GM06990 (cell line): ENCODE data around the gene GFOD1.

Experiments
- DNase-seq: peaks from one replicate; pipeline ENCODE4 v3.0.0-alpha.2; 2011; ENCODE audit not compliant: insufficient read length; ENCODE audit errors: extremely low read depth
- H3K27me3 ChIP-seq: replicated peaks from 2 replicates; pipeline ENCODE4 v1.6.0; 2011; ENCODE audit warnings: low read length; ENCODE audit not compliant: control insufficient read depth, insufficient read depth
- H3K36me3 ChIP-seq: 2 replicates; pipeline ENCODE4 v1.5.1; 2011; ENCODE audit warnings: low read length; ENCODE audit not compliant: control insufficient read depth, insufficient read depth
- H3K4me3 ChIP-seq: replicated peaks from 2 replicates; pipeline ENCODE4 v1.5.1; 2011; ENCODE audit warnings: low read depth, mild to moderate bottlenecking, control low read depth, low read length
- TF ChIP-seq, protein P1 (sequence below): IDR thresholded peaks from 2 replicates; pipeline ENCODE4 v1.5.1; 2011; ENCODE audit warnings: low read length, control low read depth, mild to moderate bottlenecking, inconsistent platforms; ENCODE audit not compliant: insufficient read depth, poor library complexity, severe bottlenecking

The GFOD1 gene

DNA sequence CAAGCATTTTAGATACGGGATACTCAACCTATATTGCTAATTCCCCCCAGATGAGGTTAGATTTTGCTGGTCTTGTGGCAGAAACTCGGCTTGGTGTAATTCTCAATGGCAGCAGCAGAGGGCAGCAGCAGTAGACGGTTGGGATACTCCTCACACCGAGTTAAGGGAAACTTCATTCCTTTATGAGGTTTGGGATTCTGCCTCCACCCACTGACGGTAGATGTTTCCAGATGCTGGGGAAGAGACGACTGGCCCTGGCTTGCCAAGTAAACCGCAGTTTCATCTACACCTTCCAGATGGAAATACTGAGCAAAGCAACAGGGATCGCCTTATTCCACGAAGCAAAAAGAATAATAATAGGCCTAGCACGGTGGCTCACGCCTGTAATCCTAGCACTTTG is 150.8 kb downstream of the GFOD1 start:
- TF ChIP-seq, protein P1, sequence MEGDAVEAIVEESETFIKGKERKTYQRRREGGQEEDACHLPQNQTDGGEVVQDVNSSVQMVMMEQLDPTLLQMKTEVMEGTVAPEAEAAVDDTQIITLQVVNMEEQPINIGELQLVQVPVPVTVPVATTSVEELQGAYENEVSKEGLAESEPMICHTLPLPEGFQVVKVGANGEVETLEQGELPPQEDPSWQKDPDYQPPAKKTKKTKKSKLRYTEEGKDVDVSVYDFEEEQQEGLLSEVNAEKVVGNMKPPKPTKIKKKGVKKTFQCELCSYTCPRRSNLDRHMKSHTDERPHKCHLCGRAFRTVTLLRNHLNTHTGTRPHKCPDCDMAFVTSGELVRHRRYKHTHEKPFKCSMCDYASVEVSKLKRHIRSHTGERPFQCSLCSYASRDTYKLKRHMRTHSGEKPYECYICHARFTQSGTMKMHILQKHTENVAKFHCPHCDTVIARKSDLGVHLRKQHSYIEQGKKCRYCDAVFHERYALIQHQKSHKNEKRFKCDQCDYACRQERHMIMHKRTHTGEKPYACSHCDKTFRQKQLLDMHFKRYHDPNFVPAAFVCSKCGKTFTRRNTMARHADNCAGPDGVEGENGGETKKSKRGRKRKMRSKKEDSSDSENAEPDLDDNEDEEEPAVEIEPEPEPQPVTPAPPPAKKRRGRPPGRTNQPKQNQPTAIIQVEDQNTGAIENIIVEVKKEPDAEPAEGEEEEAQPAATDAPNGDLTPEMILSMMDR = peak; percentile 86
- no peaks in the 10 kb centered on the region for H3K36me3 ChIP-seq
- no peaks in the 10 kb centered on the region for H3K27me3 ChIP-seq
- peak; percentile 34 for DNase-seq
- H3K4me3 ChIP-seq = no peak overlapping the region

DNA sequence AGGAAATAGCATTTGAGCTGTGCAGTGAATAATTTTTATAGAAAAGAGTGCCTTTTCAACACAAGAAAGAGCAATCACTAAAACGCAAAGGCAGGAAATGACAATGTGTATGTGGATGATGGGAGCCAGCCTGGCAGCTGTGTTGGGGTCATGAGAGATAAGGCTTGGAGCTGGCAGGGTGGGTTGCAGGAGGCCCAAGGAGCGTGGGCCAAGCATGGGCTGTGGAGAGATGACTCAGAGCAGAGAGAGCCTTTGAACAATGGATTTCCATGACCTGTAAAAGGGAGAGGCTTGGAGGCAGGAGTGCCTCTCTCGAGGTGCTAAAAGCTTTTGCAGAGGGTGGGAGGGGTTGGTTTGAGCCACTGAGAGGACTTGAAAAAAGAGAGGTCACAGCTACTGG is 152.4 kb downstream of the GFOD1 start:
- Histone ChIP-seq H3K27me3 (no peaks in the 10 kb centered on the region), H3K4me3 (no peak overlapping the region), H3K36me3 (no peaks in the 10 kb centered on the region)
- TF ChIP-seq, protein P1 = no peak
- DNase-seq = no peak

DNA sequence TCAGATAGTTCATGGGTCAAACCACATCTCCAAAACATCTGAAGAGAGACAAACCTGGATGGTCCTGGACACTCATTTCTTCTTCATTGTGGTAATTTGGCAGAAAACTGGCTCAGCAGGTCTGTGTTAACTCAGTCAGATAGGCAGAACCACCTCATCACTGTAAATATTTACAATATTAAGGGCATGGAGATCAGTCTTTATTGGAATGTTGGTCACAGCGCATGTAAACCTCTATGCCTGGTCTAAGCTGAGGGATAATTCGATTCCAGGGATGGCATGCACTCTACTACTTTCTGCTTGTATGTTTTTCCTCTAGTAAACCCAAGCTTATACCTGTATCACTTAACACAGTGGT is 155.1 kb downstream of the GFOD1 start:
- DNase-seq = no peak
- H3K4me3 ChIP-seq = no peak overlapping the region
- TF ChIP-seq, protein P1 = no peak
- no peaks in the 10 kb centered on the region for H3K27me3 ChIP-seq
- H3K36me3 ChIP-seq = no peaks in the 10 kb centered on the region

DNA sequence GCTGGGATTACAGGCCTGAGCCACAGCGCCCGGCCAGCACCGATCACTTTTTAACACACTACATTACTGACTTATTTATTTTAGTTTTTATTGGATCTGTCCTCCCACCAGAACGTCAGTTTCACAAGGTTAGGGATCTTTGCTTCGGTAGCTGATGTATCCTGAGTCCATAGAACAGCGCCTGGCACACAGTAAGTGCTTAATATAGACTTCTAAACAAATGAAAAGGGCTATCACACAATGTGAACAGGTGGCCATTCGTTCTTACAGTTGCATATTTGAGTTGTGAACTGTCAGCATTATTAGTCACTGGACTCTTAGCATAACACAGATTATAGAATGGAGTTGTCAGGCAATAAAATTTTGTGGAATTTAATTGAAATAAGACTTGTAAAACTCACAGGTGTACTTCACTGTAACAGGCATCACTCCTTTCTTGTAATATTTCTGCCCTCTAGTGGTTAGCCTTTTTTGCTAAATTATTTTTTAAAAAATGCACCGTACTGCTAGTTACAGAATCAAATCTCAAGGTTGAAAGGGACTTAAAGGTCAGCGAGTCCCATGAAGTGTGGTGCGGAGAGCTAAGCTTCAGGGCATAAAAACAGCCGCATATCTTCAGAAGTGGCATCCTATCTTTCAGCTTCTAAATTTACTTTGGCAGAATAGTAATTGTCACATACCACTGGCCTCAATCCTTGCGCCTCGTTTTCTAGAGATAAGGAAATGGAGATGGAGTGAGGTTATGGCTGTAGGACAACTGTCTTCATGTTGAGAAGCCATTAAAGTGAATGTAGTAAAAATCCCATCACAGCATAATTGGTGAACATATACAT is 155.7 kb downstream of the GFOD1 start:
- no peaks in the 10 kb centered on the region for H3K36me3 ChIP-seq
- no peaks in the 10 kb centered on the region for H3K27me3 ChIP-seq
- TF ChIP-seq, protein P1 = peak; percentile 47
- no peak overlapping the region for H3K4me3 ChIP-seq
- DNase-seq = peak; percentile 24

DNA sequence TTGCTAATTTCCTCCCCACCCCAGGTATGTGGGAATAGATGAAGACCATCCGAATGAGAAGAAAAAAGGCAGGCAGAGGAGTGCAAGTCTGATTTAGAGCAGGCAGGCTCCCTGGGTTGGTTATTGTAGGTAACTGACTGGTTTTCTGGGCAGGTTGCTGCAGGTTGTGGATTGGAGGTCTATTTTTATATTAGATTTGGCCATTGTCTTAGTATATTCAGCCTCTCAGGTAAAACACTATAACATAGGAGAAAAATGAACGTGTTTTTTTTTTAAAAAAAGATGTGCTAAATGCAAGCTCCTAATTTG is 158.6 kb downstream of the GFOD1 start:
- no peaks in the 10 kb centered on the region; the same call in none of the 2 replicates for H3K36me3 ChIP-seq
- H3K4me3 ChIP-seq = peak overlapping the region; percentile 81
- TF ChIP-seq, protein P1 = no peak
- no peaks in the 10 kb centered on the region for H3K27me3 ChIP-seq
- no peak for DNase-seq
